HG03558 (cell line): Measurements from ENCODE around the gene MARCKS.
"Not testable (repeated sequence)": the region's sequence is repeated elsewhere in the genome, so short reads cannot be mapped to it uniquely, and the experiment has no call there.

Source experiments
- ATAC-seq: cut with Tn5 transposase; IDR thresholded peaks from one replicate; pipeline ENCODE4 v1.9.1; 2021; ENCODE audit warnings: moderate number of reproducible peaks; ENCODE audit not compliant: unreplicated experiment; ENCODE audit errors: extremely low read depth

MARCKS gene

GRCh38 chr6:113881478-113881980 is 24.4 kb downstream of the MARCKS start:
- ATAC-seq: no peak

GRCh38 chr6:113882336-113883022 is 25.3 kb downstream of the MARCKS start:
- no peak for ATAC-seq

- no peak for ATAC-seq
These were observed 26.9 kb downstream of the MARCKS start for GRCh38 chr6:113884011-113884410.

DNA sequence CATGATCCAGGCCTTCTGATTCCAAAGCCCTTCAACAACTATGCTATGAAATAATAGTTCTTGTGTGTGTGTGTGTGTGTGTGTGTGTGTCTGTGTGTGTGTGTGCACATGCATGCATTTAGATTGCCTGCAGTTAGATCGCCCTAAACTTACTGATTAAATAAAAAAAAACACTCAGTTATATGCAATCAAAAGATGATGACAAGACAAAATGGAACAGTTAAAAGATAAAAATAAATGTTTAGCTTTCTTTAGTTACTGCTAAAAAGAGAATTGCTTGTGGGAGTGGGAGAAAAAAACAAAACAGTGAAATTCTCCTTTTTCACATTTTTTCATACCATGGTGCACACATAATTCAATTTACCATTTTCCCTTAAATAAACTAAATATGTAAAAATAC is 29.4 kb downstream of the MARCKS start:
- no peak for ATAC-seq

GRCh38 chr6:113888493-113888892 is 31.3 kb downstream of the MARCKS start:
- no peak for ATAC-seq

DNA sequence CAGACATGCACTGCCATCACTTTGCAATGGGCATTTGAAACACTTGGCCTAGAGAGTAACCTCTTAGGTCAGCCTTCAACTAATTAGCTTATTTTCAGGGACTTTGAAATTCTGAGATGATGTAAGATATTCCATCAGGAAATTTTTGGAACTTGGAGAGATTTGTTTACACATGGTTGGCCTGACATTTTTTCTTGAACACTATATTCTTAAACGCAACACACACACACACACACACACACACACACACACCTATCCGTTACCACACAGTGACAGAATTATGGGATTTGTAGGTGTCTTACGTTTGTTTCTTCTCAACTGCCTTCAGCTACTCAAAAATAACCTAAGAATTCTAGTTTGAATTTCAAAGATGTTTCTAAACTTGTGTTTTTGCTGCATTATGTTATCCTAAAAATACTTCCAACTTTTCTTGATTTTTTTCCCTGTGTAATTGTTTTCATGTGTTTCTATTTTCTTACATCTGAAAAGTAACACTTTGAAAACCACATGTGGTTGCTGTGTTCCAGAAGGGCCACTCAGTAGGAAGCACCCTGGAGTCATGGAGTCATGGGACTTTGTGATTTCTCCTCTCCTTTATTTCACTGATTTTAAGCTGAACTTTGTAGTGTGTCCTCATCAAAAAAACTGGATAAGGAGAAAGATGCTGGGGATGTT is 31.9 kb downstream of the MARCKS start:
- no peak for ATAC-seq

- ATAC-seq: no peak
These were observed 36.3 kb downstream of the MARCKS start for GRCh38 chr6:113893451-113893850.

DNA sequence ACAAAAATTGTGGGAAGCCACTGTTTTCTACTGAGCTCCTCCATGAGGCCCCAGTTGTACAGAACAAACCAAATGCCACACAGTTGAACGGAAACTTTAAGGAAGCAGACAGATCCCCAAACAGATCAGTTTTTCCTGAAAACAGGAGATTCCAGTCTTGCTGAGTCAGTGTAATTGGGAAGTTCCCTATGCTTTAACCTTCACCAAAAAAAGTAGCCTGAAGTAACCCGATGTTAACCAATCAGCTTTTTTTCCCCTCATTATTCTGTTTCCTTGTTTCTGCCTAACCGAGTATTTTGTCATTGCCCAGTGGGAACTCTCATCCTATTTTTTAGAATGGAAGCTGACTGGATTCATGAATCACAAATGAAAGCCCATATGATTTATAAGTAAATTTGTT is 36.7 kb downstream of the MARCKS start:
- no peak for ATAC-seq

- ATAC-seq: no peak
These were observed 37.8 kb downstream of the MARCKS start for GRCh38 chr6:113894712-113895674.

- no peak for ATAC-seq
These were observed 44.3 kb downstream of the MARCKS start for GRCh38 chr6:113901482-113901881.

GRCh38 chr6:113903666-113904330 is 46.7 kb downstream of the MARCKS start:
- no peak for ATAC-seq

DNA sequence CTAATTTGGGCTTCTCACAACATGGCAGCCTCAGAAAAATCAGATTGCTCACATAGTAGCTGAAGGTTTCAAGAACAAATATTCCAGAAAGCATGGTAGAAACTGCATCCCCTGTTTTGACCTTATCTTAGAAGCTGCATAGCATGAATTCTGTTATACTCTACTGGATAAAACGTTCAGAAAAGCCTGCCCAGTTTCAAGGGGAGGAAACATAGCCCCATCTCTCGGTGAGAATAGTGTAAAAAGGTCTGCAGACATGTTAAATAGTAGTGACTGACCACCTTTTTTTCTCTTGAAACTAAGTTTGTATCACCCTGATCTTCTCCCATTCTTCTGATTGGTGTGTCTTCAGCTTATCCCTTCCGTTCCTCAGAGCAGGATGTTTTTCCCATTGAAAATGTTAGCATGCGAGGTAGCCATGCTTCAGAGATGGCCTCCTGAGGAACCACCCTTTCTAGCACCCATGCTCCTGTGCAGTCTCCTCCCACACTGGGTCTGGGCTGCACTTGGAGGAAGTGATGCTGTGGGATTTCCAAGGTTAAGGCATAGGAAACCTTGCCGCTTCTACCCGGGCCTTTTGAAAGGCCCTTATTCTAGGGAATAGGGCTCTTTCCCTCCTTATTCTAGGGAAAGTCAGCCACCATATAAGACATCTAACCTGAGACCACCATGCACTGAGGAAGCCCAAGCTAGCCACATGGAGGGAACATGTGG is 50.1 kb downstream of the MARCKS start:
- no peak for ATAC-seq

DNA sequence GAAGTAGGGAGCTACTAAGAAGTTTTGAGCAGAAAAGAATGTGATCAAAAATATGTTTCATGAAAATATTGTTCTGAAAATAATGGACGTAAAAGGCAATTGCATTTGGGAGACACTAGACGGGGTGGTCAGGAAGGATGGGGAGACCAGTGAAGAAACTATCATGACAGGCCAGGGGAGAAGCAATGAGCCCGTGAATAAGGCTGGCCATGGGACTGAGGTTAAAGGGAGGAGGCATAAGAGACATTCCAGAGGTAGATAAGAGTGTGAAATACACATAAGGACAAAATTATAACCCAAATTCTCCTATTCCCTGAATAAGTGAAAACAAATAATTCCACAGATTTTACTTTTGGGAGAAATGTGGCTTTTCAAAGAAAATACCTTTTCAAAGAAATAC is 51.7 kb downstream of the MARCKS start:
- ATAC-seq: no peak

DNA sequence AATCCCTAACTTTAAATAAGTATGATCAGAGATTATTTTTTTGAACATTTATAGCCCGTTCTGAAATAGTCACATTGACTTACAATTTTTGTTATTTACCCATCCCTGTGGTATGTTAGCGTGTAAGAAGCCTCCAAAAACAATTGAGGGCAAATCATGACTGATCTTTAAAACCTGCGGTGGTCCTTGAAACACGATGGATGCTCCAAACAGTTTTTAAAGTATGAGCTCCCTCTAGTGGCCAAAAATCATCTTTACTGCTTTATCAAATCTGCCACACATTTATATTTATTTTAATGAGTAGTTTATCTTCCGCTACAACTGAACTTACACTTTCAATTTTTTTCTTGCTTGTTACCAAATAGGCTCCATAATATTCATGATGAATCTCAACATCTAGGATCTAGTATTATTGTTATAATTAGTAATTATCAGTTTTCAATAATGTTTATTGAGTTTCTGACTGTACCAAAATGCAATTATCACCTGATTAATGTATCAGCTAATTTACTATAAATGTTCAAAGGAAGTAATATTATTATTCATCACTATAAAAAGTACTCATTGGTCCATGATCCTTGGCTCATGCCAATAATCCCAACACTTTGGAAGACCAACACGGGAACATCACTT is 52.2 kb downstream of the MARCKS start:
- ATAC-seq: peak; percentile 50

DNA sequence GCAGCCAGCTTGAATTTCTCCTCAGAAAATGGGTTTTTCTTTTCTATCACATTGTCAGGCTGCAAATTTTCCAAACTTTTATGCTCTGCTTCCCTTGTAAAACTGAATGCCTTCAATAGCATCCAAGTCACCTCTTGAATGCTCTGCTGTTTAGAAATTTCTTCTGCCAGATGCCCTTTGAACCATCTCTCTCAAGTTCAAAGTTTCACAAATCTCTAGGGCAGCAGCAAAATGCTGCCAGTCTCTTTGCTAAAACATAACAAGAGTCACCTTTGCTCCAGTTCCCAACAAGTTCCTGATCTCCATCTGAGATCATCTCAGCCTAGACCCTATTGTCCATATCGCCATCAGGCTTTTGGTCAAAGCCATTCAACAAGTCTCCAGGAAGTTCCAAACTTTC is 53.1 kb downstream of the MARCKS start:
- ATAC-seq: not testable (repeated sequence)
